Measurements from ENCODE around the gene CFAP58. TPM values are rescaled to one million over a fixed set of nuclear protein-coding genes. Genes with fewer than 3 reads are reported as not detected.
A peak's percentile ranks its signal among the peaks of the same experiment; 100 is the strongest.
"Not testable (repeated sequence)": the region's sequence is repeated elsewhere in the genome, so short reads cannot be mapped to it uniquely, and the experiment has no call there.

Gene CFAP58
- total RNA-seq, 2 donors from 2014 or later: 1.3 to 2.2 TPM

GRCh38 chr10:104435822-104436221, 82.2 kb downstream of the CFAP58 start:
- Mint-ChIP-seq H3K4me3 (no peak overlapping the region), H3K27ac (no peak overlapping the region), H3K4me1 (no peaks in the 10 kb centered on the region), H3K27me3 (peaks cover 23% of the 10 kb centered on the region), H3K9me3 (no peaks in the 10 kb centered on the region), H3K36me3 (ENCODE audit: low read depth) (no peaks in the 10 kb centered on the region)
- ATAC-seq (replicated peaks): no peak

DNA sequence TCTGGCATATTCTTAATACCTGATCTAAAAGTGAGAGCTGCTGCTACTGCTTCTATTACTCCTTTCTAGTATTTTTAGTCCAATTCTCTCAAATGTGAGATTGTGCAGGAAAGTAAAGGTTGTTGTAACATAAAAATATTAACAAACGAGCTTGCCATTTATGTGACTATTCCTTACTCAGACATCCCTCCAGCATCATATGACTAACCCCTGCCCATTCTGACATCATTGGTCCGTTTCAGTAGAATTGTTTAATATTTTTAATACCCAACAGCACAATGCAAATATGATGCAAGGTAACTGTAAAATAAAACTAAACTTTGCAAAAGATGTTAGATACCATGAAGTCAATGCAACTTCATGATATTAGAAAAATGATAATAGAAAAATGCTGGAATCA, 83.6 kb downstream of the CFAP58 start:
- H3K27me3 Mint-ChIP-seq: peaks cover 17% of the 10 kb centered on the region
- no peak overlapping the region for H3K4me3 Mint-ChIP-seq
- H3K36me3 Mint-ChIP-seq (ENCODE audit: low read depth): no peaks in the 10 kb centered on the region
- no peaks in the 10 kb centered on the region for H3K9me3 Mint-ChIP-seq
- ATAC-seq (replicated peaks): no peak
- no peaks in the 10 kb centered on the region for H3K4me1 Mint-ChIP-seq
- no peak overlapping the region for H3K27ac Mint-ChIP-seq

GRCh38 chr10:104440221-104440620, 86.6 kb downstream of the CFAP58 start:
- H3K36me3 Mint-ChIP-seq (ENCODE audit: low read depth): no peaks in the 10 kb centered on the region
- H3K27ac Mint-ChIP-seq: no peak overlapping the region
- no peak for ATAC-seq (replicated peaks)
- H3K4me1 Mint-ChIP-seq: no peaks in the 10 kb centered on the region
- H3K4me3 Mint-ChIP-seq: no peak overlapping the region
- no peaks in the 10 kb centered on the region for H3K9me3 Mint-ChIP-seq
- peaks cover 10% of the 10 kb centered on the region for H3K27me3 Mint-ChIP-seq

- Mint-ChIP-seq H3K27me3 (peaks cover 3% of the 10 kb centered on the region), H3K36me3 (ENCODE audit: low read depth) (no peaks in the 10 kb centered on the region), H3K9me3 (no peaks in the 10 kb centered on the region), H3K27ac (no peak overlapping the region), H3K4me3 (no peak overlapping the region), H3K4me1 (no peaks in the 10 kb centered on the region)
- no peak for ATAC-seq (replicated peaks)
Observed at GRCh38 chr10:104441329-104442000, 87.8 kb downstream of the CFAP58 start.

DNA sequence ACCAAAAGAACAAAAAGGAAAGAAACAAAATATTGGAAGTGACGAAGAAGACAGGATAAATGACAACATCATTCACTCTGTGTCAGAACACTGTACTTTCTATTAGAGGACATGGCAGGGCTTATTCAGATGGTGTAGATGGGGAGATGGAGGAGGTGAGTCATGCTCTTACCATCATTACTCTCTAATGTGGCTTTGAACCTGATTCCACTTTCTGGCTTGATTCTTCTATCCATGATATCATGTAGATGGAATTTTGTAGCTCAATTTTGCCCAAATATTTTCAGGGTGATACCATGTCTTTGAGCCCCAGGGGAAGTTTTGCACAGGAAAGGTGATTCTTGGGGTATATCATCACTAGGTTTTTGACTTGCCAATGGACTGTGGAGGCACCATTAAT, 91.7 kb downstream of the CFAP58 start:
- H3K27me3 Mint-ChIP-seq: peaks cover 14% of the 10 kb centered on the region
- no peak overlapping the region for H3K27ac Mint-ChIP-seq
- no peaks in the 10 kb centered on the region for H3K4me1 Mint-ChIP-seq
- no peaks in the 10 kb centered on the region for H3K9me3 Mint-ChIP-seq
- H3K4me3 Mint-ChIP-seq: no peak overlapping the region
- H3K36me3 Mint-ChIP-seq (ENCODE audit: low read depth): no peaks in the 10 kb centered on the region
- ATAC-seq (replicated peaks): peak; percentile 43

DNA sequence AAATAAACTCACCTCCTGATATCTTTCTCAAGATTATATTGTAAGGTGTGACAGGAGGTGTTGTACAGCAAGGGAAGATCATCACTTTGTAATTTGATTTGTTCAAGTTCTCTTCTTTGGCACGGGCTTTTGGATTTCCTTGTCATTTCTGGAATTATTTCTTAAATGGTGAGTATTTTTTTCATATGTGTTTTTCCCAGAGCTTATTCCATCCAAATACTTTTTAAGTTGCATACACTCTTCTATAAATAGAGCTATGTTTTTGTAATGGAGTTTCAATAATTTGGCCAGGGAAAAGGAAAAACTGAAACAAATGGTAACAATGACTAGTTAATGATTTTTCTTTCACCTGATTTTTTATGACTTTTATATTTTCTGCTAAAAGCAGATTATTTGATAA, 92.5 kb downstream of the CFAP58 start:
- ATAC-seq (replicated peaks): no peak
- Mint-ChIP-seq H3K27ac (no peak overlapping the region), H3K4me1 (no peaks in the 10 kb centered on the region), H3K4me3 (no peak overlapping the region), H3K36me3 (ENCODE audit: low read depth) (no peaks in the 10 kb centered on the region), H3K27me3 (peaks cover 14% of the 10 kb centered on the region), H3K9me3 (no peaks in the 10 kb centered on the region)

DNA sequence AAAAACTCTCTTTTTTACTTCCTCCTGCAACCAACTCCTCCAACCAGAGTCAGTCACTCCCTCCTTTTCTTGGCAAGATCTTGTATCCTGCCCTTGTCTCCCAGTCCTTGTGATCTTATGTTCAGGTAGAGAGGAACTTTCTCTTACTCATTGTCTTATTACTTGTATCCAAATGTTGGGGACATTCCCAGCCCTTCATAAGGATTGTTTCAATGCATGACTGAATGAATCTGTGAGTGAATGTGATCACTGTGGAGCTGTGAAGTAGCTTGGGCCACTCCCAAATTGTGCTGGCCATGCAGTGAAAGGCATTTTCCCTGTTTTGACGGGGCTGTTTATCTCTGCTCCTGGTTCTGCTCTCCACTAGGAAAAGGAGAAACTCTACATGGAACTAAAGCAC, 93.7 kb downstream of the CFAP58 start:
- no peaks in the 10 kb centered on the region for H3K4me1 Mint-ChIP-seq
- no peaks in the 10 kb centered on the region for H3K36me3 Mint-ChIP-seq (ENCODE audit: low read depth)
- H3K4me3 Mint-ChIP-seq: no peak overlapping the region
- peaks cover 15% of the 10 kb centered on the region for H3K27me3 Mint-ChIP-seq
- no peak overlapping the region for H3K27ac Mint-ChIP-seq
- no peaks in the 10 kb centered on the region for H3K9me3 Mint-ChIP-seq
- ATAC-seq (replicated peaks): no peak

DNA sequence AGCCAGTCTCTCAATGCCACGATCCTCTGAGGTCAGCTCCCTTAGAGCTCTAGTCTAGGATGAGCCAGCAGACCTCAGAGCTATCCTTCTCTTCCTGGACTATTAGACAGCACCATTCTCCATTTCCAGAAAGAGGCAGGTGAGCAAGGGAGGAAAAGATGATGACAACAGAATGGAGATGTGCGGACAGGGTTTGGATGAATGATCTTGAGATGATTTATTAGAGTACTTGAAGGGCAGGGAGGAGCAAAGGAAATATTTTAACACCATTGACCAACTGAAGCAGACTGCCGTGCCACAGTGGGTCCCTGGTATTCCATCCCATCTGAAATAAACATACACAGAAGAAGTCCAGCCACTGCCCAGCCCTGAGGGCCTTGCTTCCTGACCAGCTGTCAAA, 94.3 kb downstream of the CFAP58 start:
- Mint-ChIP-seq H3K4me3 (no peak overlapping the region), H3K4me1 (no peaks in the 10 kb centered on the region), H3K36me3 (ENCODE audit: low read depth) (no peaks in the 10 kb centered on the region), H3K9me3 (no peaks in the 10 kb centered on the region), H3K27me3 (peaks cover 17% of the 10 kb centered on the region), H3K27ac (no peak overlapping the region)
- no peak for ATAC-seq (replicated peaks)

DNA sequence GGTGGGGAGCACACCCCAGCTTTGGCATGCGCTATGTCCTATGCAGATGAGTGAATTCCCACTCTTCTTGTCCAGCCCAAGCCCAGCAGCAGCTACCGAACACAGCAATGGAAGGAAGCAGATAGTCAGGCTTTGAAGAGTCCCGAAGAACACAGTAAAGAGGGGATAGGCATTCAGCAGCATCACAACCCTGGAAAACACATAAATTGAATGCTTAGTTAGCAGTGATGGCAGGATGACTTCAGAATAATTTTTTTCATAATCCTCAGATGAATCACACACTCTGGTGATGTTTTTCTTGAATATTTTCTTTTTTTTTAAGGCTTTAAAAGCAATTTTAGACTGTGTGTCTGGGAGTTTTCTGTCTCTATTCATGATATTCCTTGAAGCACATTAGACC, 95.8 kb downstream of the CFAP58 start:
- no peak overlapping the region for H3K4me3 Mint-ChIP-seq
- peaks cover 17% of the 10 kb centered on the region for H3K27me3 Mint-ChIP-seq
- H3K36me3 Mint-ChIP-seq (ENCODE audit: low read depth): no peaks in the 10 kb centered on the region
- no peaks in the 10 kb centered on the region for H3K9me3 Mint-ChIP-seq
- no peak overlapping the region for H3K27ac Mint-ChIP-seq
- no peaks in the 10 kb centered on the region for H3K4me1 Mint-ChIP-seq
- ATAC-seq (replicated peaks): no peak

DNA sequence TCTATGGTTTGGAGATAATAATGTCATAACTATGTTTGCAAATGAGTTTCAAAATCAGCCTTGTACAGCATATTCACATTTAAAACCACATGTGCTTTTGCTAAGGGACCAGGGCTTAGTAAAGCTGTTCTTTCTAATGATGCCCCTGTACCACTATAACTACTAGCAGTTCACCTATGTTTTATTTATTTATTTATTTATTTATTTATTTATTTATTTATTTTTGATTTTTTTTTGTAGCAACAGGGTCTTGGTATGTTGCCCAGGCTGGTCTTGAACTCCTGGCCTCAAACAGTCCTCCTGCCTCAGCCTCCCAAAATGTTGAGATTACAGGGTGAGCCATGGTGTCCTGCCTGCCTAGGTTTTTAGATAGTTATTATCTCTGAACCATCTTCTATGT, 96.9 kb downstream of the CFAP58 start:
- ATAC-seq (replicated peaks): no peak
- H3K4me3 Mint-ChIP-seq: no peak overlapping the region
- no peaks in the 10 kb centered on the region for H3K36me3 Mint-ChIP-seq (ENCODE audit: low read depth)
- peaks cover 17% of the 10 kb centered on the region for H3K27me3 Mint-ChIP-seq
- no peaks in the 10 kb centered on the region for H3K4me1 Mint-ChIP-seq
- H3K9me3 Mint-ChIP-seq: no peaks in the 10 kb centered on the region
- H3K27ac Mint-ChIP-seq: no peak overlapping the region

DNA sequence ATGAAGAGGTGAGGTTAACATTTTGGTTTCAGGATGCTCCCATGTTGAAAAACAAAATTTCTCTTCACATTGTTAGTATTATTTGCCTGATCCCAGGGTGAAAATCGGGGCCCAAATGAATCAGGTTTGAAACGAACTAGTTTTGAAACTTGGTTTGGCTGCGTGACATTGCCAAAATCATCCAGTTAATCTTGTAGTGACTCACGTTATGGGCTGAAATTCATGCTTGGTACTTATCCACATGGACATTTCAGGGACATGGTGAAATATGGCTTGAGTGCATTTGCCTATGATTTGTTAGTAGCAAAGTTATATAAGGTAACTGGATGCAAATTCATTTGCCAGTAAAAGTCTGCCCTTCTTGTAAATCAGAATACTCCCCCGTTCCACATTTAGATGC, 97.3 kb downstream of the CFAP58 start:
- no peaks in the 10 kb centered on the region for H3K4me1 Mint-ChIP-seq
- H3K27me3 Mint-ChIP-seq: peaks cover 17% of the 10 kb centered on the region
- H3K27ac Mint-ChIP-seq: no peak overlapping the region
- no peak for ATAC-seq (replicated peaks)
- no peak overlapping the region for H3K4me3 Mint-ChIP-seq
- H3K36me3 Mint-ChIP-seq (ENCODE audit: low read depth): no peaks in the 10 kb centered on the region
- no peaks in the 10 kb centered on the region for H3K9me3 Mint-ChIP-seq

DNA sequence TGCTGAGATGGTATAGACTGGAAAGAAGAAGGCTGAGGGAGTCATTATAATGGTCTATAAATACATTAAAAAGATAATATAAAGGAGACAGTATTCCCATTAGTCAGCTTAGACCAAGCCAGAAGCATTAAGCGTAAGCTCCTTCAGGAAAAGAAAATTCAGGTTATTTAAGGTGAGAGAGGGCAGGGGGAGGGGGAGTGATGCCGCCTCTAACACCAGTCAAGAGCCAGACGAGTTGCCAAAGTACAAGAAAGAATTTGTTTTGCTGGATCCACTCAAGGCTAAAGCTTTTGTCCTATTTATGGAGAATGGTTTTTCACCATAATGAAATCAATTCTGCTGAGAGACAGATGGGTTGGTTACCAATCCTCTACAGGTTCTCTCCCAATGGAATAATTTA, 99.3 kb downstream of the CFAP58 start:
- no peak for ATAC-seq (replicated peaks)
- peaks cover 14% of the 10 kb centered on the region for H3K27me3 Mint-ChIP-seq
- H3K27ac Mint-ChIP-seq: no peak overlapping the region
- H3K36me3 Mint-ChIP-seq (ENCODE audit: low read depth): no peaks in the 10 kb centered on the region
- no peaks in the 10 kb centered on the region for H3K4me1 Mint-ChIP-seq
- H3K9me3 Mint-ChIP-seq: no peaks in the 10 kb centered on the region
- no peak overlapping the region for H3K4me3 Mint-ChIP-seq

- H3K27ac Mint-ChIP-seq: no peak overlapping the region
- H3K36me3 Mint-ChIP-seq (ENCODE audit: low read depth): no peaks in the 10 kb centered on the region
- H3K4me1 Mint-ChIP-seq: no peaks in the 10 kb centered on the region
- H3K27me3 Mint-ChIP-seq: peaks cover 18% of the 10 kb centered on the region
- H3K4me3 Mint-ChIP-seq: no peak overlapping the region
- H3K9me3 Mint-ChIP-seq: peaks cover 3% of the 10 kb centered on the region
- ATAC-seq (replicated peaks): no peak
Observed at GRCh38 chr10:104456802-104457542, 103.3 kb downstream of the CFAP58 start.

DNA sequence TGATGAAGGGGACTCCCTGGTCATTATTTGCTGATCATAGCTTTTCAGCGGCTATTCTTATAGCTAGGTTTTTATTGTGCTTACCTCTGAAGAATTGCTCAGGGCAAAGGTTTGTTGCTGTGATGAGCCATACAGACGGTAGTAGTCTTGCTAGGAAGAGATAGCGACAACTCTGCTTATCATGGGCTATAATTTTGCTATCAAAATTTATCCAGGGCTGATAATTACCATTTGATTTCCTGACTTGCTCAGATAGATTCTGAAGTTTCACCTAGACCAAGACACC, 103.9 kb downstream of the CFAP58 start:
- no peak for ATAC-seq (replicated peaks)
- Mint-ChIP-seq H3K9me3 (peaks cover 3% of the 10 kb centered on the region), H3K27ac (no peak overlapping the region), H3K4me3 (no peak overlapping the region), H3K27me3 (peaks cover 18% of the 10 kb centered on the region), H3K36me3 (ENCODE audit: low read depth) (no peaks in the 10 kb centered on the region), H3K4me1 (no peaks in the 10 kb centered on the region)

GRCh38 chr10:104465575-104465974, 111.9 kb downstream of the CFAP58 start:
- H3K4me3 Mint-ChIP-seq; H3K27ac Mint-ChIP-seq; H3K4me1 Mint-ChIP-seq; ATAC-seq (replicated peaks); H3K36me3 Mint-ChIP-seq (ENCODE audit: low read depth); H3K9me3 Mint-ChIP-seq: not testable (repeated sequence)
- peaks cover 27% of the 10 kb centered on the region for H3K27me3 Mint-ChIP-seq
